Calu3 (cell line): ENCODE data around the gene SAMD4B. TPM values are rescaled to one million over a fixed set of nuclear protein-coding genes. Genes with fewer than 3 reads are reported as not detected.

Experiments
- BruUV-seq: library from RNA; stranded (reverse); fragments of 400-500 nt; replicated peaks from 2 replicates; lab custom pipeline; 2021; lab: Mats Ljungman, UMichigan
- CTCF ChIA-PET: fragments of 300-600 bp; sonication (Branson Sonifier 250); formaldehyde crosslinking; loops from one replicate; lab custom pipeline; 2022; ENCODE audit warnings: antibody characterized with exemption; lab: Charles Lee
- DNase-seq: peaks from one replicate; pipeline ENCODE4 v3.0.0; 2022
- H3K27ac Mint-ChIP-seq: one replicate; pipeline ENCODE4 v1.8.0; 2022; ENCODE audit warnings: mixed read lengths; ENCODE audit not compliant: unreplicated experiment
- H3K27me3 Mint-ChIP-seq: one replicate; pipeline ENCODE4 v1.8.0; 2022; ENCODE audit warnings: mixed read lengths; ENCODE audit not compliant: unreplicated experiment
- H3K36me3 Mint-ChIP-seq: one replicate; pipeline ENCODE4 v1.8.0; 2022; ENCODE audit warnings: mild to moderate bottlenecking, moderate library complexity, mixed read lengths; ENCODE audit not compliant: insufficient read depth, unreplicated experiment
- H3K4me1 Mint-ChIP-seq: one replicate; pipeline ENCODE4 v1.8.0; 2022; ENCODE audit warnings: mild to moderate bottlenecking, low read depth, mixed read lengths; ENCODE audit not compliant: unreplicated experiment
- H3K4me3 Mint-ChIP-seq: one replicate; pipeline ENCODE4 v1.8.0; 2022; ENCODE audit warnings: mild to moderate bottlenecking, low read depth, moderate library complexity, mixed read lengths; ENCODE audit not compliant: unreplicated experiment
- H3K9me3 Mint-ChIP-seq: one replicate; pipeline ENCODE4 v1.8.0; 2022; ENCODE audit warnings: low read depth, mixed read lengths; ENCODE audit not compliant: unreplicated experiment
- CTCF ChIP-seq: fragments of 200-600 bp; IDR thresholded peaks from one replicate; pipeline ENCODE4 v1.8.0; 2022; ENCODE audit warnings: antibody characterized with exemption; ENCODE audit not compliant: unreplicated experiment
- intact Hi-C: fragments of 100-400 bp; cut with micrococcal nuclease; formaldehyde crosslinking; loops from one replicate; pipeline ENCODE4 v1.10.0; 2022; ENCODE audit not compliant: unreplicated experiment
- total RNA-seq: library from RNA; stranded (reverse); gene quantifications from 2 replicates; pipeline ENCODE4 v1.2.3, GENCODE V29; 2022

Gene SAMD4B
- total RNA-seq, 1 experiment from 2014 or later = 214 TPM

GRCh38 chr19:39342647-39343305 lies 555 bp downstream of the SAMD4B start:
- CTCF ChIA-PET = interaction anchor here (0.5 to 1.7 kb wide), 10 partner anchors 11 to 306 kb away, joined by 3 to 6 read pairs (median 3); partner anchors contain the start of genes MED29, PAF1 and RPS16
- intact Hi-C loops = no loop called here
- Mint-ChIP-seq H3K27me3 (peaks cover 11% of the 10 kb centered on the region), H3K9me3 (no peaks in the 10 kb centered on the region), H3K4me3 (peak overlapping the region; percentile 87), H3K36me3 (peaks cover 45% of the 10 kb centered on the region), H3K4me1 (peaks cover 57% of the 10 kb centered on the region), H3K27ac (peak overlapping the region; percentile 82)
- BruUV-seq = no TSS peak
- no peak for TF ChIP-seq CTCF
- peak; percentile 19 for DNase-seq

- Mint-ChIP-seq H3K27me3 (no peaks in the 10 kb centered on the region), H3K4me1 (peaks cover 48% of the 10 kb centered on the region), H3K4me3 (no peak overlapping the region), H3K36me3 (peaks cover 42% of the 10 kb centered on the region), H3K27ac (peak overlapping the region; percentile 18), H3K9me3 (no peaks in the 10 kb centered on the region)
- no peak for TF ChIP-seq CTCF
- BruUV-seq = no TSS peak
- intact Hi-C loops = no loop called here
- CTCF ChIA-PET = interaction anchor here (0.6 to 0.7 kb wide), 3 partner anchors 16 to 155 kb away, joined by 3 read pairs; no protein-coding TSS in a partner anchor
- DNase-seq = no peak
Observed at GRCh38 chr19:39345956-39346355, 3.7 kb downstream of the SAMD4B start.

GRCh38 chr19:39347332-39348164 lies 5.3 kb downstream of the SAMD4B start:
- no peak overlapping the region for H3K27ac Mint-ChIP-seq
- intact Hi-C loops = no loop called here
- no peak for TF ChIP-seq CTCF
- BruUV-seq = no TSS peak
- CTCF ChIA-PET = no interaction called here
- H3K9me3 Mint-ChIP-seq = no peaks in the 10 kb centered on the region
- peaks cover 30% of the 10 kb centered on the region for H3K36me3 Mint-ChIP-seq
- peaks cover 44% of the 10 kb centered on the region for H3K4me1 Mint-ChIP-seq
- no peak for DNase-seq
- no peaks in the 10 kb centered on the region for H3K27me3 Mint-ChIP-seq
- H3K4me3 Mint-ChIP-seq = no peak overlapping the region

- H3K9me3 Mint-ChIP-seq = no peaks in the 10 kb centered on the region
- intact Hi-C loops = no loop called here
- no TSS peak for BruUV-seq
- no peak for DNase-seq
- H3K27me3 Mint-ChIP-seq = no peaks in the 10 kb centered on the region
- peaks cover 30% of the 10 kb centered on the region for H3K4me1 Mint-ChIP-seq
- no peak overlapping the region for H3K4me3 Mint-ChIP-seq
- no peak for TF ChIP-seq CTCF
- no peak overlapping the region for H3K27ac Mint-ChIP-seq
- peaks cover 22% of the 10 kb centered on the region for H3K36me3 Mint-ChIP-seq
- CTCF ChIA-PET = interaction anchor here (0.7 kb wide), 1 partner anchor 13 kb away, joined by 3 read pairs; no protein-coding TSS in a partner anchor
Observed at GRCh38 chr19:39349326-39349725, 7.1 kb downstream of the SAMD4B start.
